ENCODE data around the gene PITX1.
"Not testable (repeated sequence)": the region's sequence is repeated elsewhere in the genome, so short reads cannot be mapped to it uniquely, and the experiment has no call there.

The PITX1 gene

GRCh38 chr5:135007305-135007704, 26.7 kb downstream of the PITX1 start:
- H3K4me3 ChIP-seq (ENCODE audit: low read depth, low read length) = no peak overlapping the region
- DNase-seq (ENCODE audit: low read depth) = no peak
- TF ChIP-seq CTCF (IDR thresholded peaks at IDR 0.05; ENCODE audit: insufficient read depth, low read depth, low read length, missing control alignments) = no peak

GRCh38 chr5:135005076-135005475, 29.0 kb downstream of the PITX1 start:
- no peak for TF ChIP-seq CTCF (IDR thresholded peaks at IDR 0.05; ENCODE audit: insufficient read depth, low read depth, low read length, missing control alignments)
- DNase-seq (ENCODE audit: low read depth) = no peak
- no peak overlapping the region for H3K4me3 ChIP-seq (ENCODE audit: low read depth, low read length)

GRCh38 chr5:135004376-135004775, 29.7 kb downstream of the PITX1 start:
- no peak overlapping the region for H3K4me3 ChIP-seq (ENCODE audit: low read depth, low read length)
- no peak for TF ChIP-seq CTCF (IDR thresholded peaks at IDR 0.05; ENCODE audit: insufficient read depth, low read depth, low read length, missing control alignments)
- no peak for DNase-seq (ENCODE audit: low read depth)

GRCh38 chr5:134998068-134998467, 36.0 kb downstream of the PITX1 start:
- H3K4me3 ChIP-seq (ENCODE audit: low read depth, low read length) = not testable (repeated sequence)

GRCh38 chr5:134997015-134997414, 37.0 kb downstream of the PITX1 start:
- no peak for TF ChIP-seq CTCF (IDR thresholded peaks at IDR 0.05; ENCODE audit: insufficient read depth, low read depth, low read length, missing control alignments)
- no peak for DNase-seq (ENCODE audit: low read depth)
- no peak overlapping the region for H3K4me3 ChIP-seq (ENCODE audit: low read depth, low read length)

More at GRCh38 chr5:134998068-134998467, 36.0 kb downstream of the PITX1 start:
- not testable (repeated sequence) for DNase-seq (ENCODE audit: low read depth)

- no peak for DNase-seq (ENCODE audit: low read depth)
- TF ChIP-seq CTCF (IDR thresholded peaks at IDR 0.05; ENCODE audit: insufficient read depth, low read depth, low read length, missing control alignments) = no peak
- no peak overlapping the region for H3K4me3 ChIP-seq (ENCODE audit: low read depth, low read length)
Measured at GRCh38 chr5:134995850-134996402, 38.1 kb downstream of the PITX1 start.

- no peak overlapping the region for H3K4me3 ChIP-seq (ENCODE audit: low read depth, low read length)
- no peak for TF ChIP-seq CTCF (IDR thresholded peaks at IDR 0.05; ENCODE audit: insufficient read depth, low read depth, low read length, missing control alignments)
- DNase-seq (ENCODE audit: low read depth) = no peak
Measured at GRCh38 chr5:134994560-134995156, 39.4 kb downstream of the PITX1 start.
